Measurements from ENCODE around the gene ABCA1. TPM values are rescaled to one million over a fixed set of nuclear protein-coding genes. Genes with fewer than 3 reads are reported as not detected.
"Not testable (repeated sequence)": the region's sequence is repeated elsewhere in the genome, so short reads cannot be mapped to it uniquely, and the experiment has no call there.

ABCA1 gene
- total RNA-seq, 1 donor from 2014 or later = 10.8 TPM

- no peak overlapping the region for H3K27ac ChIP-seq (replicated peaks)
- TF ChIP-seq CTCF (IDR thresholded peaks at IDR 0.05; ENCODE audit: borderline replicate concordance) = no peak
- H3K27me3 ChIP-seq (ENCODE audit: low read depth) = no peaks in the 10 kb centered on the region
- H3K4me1 ChIP-seq = peaks cover 76% of the 10 kb centered on the region
- no peak for DNase-seq
- intact Hi-C loops (cut with micrococcal nuclease) = no loop called here
- no peak overlapping the region for H3K4me3 ChIP-seq
- peaks cover 27% of the 10 kb centered on the region for H3K36me3 ChIP-seq
- no peaks in the 10 kb centered on the region for H3K9me3 ChIP-seq (replicated peaks)
Measured at GRCh38 chr9:104899759-104900247, 28.2 kb downstream of the ABCA1 start.

- H3K27me3 ChIP-seq (ENCODE audit: low read depth); H3K4me3 ChIP-seq; intact Hi-C loops (cut with micrococcal nuclease); H3K27ac ChIP-seq (replicated peaks); DNase-seq; H3K9me3 ChIP-seq (replicated peaks): not testable (repeated sequence)
- peaks cover 26% of the 10 kb centered on the region for H3K36me3 ChIP-seq
- peaks cover 70% of the 10 kb centered on the region for H3K4me1 ChIP-seq
Measured at GRCh38 chr9:104898376-104898775, 29.6 kb downstream of the ABCA1 start.

GRCh38 chr9:104896131-104896530 lies 31.8 kb downstream of the ABCA1 start:
- H3K36me3 ChIP-seq = peaks cover 10% of the 10 kb centered on the region

GRCh38 chr9:104895572-104895971 lies 32.4 kb downstream of the ABCA1 start:
- Histone ChIP-seq H3K4me1 (peaks cover 64% of the 10 kb centered on the region), H3K27me3 (ENCODE audit: low read depth) (no peaks in the 10 kb centered on the region), H3K4me3 (no peak overlapping the region), H3K9me3 (replicated peaks) (no peaks in the 10 kb centered on the region), H3K36me3 (peaks cover 10% of the 10 kb centered on the region), H3K27ac (replicated peaks) (no peak overlapping the region)
- no peak for TF ChIP-seq CTCF (IDR thresholded peaks at IDR 0.05; ENCODE audit: borderline replicate concordance)
- DNase-seq = no peak
- intact Hi-C loops (cut with micrococcal nuclease) = no loop called here

More at GRCh38 chr9:104896131-104896530, 31.8 kb downstream of the ABCA1 start:
- Histone ChIP-seq H3K4me3 (no peak overlapping the region), H3K27me3 (ENCODE audit: low read depth) (no peaks in the 10 kb centered on the region), H3K9me3 (replicated peaks) (no peaks in the 10 kb centered on the region), H3K27ac (replicated peaks) (no peak overlapping the region), H3K4me1 (peaks cover 70% of the 10 kb centered on the region)
- no peak for TF ChIP-seq CTCF (IDR thresholded peaks at IDR 0.05; ENCODE audit: borderline replicate concordance)
- intact Hi-C loops (cut with micrococcal nuclease) = no loop called here
- DNase-seq = no peak

GRCh38 chr9:104892701-104893100 lies 35.3 kb downstream of the ABCA1 start:
- TF ChIP-seq CTCF (IDR thresholded peaks at IDR 0.05; ENCODE audit: borderline replicate concordance) = no peak
- intact Hi-C loops (cut with micrococcal nuclease) = no loop called here
- Histone ChIP-seq H3K36me3 (peaks cover 15% of the 10 kb centered on the region), H3K27me3 (ENCODE audit: low read depth) (no peaks in the 10 kb centered on the region), H3K4me3 (no peak overlapping the region), H3K9me3 (replicated peaks) (no peaks in the 10 kb centered on the region), H3K27ac (replicated peaks) (no peak overlapping the region), H3K4me1 (peaks cover 69% of the 10 kb centered on the region)
- no peak for DNase-seq

- no peak for TF ChIP-seq CTCF (IDR thresholded peaks at IDR 0.05; ENCODE audit: borderline replicate concordance)
- no peaks in the 10 kb centered on the region for H3K9me3 ChIP-seq (replicated peaks)
- peaks cover 52% of the 10 kb centered on the region for H3K4me1 ChIP-seq
- intact Hi-C loops (cut with micrococcal nuclease) = no loop called here
- no peak overlapping the region for H3K4me3 ChIP-seq
- H3K27ac ChIP-seq (replicated peaks) = no peak overlapping the region
- no peaks in the 10 kb centered on the region for H3K27me3 ChIP-seq (ENCODE audit: low read depth)
- peaks cover 38% of the 10 kb centered on the region for H3K36me3 ChIP-seq
- no peak for DNase-seq
Measured at GRCh38 chr9:104890433-104890770, 37.6 kb downstream of the ABCA1 start.
